ENCODE results near the gene MMP17. TPM values are rescaled to one million over a fixed set of nuclear protein-coding genes. Genes with fewer than 3 reads are reported as not detected.
"Not testable (repeated sequence)": the region's sequence is repeated elsewhere in the genome, so short reads cannot be mapped to it uniquely, and the experiment has no call there.

MMP17 gene
- total RNA-seq, 2 experiments from 2014 or later, result not detected

DNA sequence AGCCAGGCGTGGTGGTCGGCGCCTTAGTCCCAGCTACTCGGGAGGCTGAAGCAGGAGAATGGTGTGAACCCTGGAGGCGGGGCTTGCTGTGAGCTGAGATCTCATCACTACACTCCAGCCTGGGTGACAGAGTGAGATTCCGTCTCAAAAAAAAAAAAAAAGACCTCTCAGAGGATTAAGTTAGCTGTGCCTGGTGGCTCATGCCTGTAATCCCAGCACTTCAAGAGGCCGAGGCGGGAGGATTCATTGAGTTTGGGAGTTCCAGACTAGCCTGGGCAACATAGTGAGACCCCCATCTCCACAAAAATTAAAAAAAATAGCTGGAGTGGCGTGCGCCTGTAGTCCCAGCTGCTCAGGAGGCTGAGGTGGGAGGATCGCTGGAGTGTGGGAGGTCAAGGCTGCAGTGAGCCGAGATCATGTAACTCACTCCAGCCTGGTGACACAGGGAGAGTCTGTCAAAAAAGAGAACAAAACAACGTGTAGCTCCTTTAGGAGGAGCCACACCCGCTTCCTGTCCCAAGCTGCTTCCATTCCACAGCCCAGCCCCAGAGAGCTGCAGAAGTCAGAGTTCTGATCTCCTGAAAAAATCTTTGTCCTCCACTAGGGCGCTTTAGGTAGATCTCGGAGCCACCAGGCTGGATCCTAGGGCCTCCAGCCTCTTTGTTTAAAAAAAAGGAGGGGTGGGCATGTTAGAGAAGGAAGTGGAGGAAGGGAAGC, 54.8 kb downstream of the MMP17 start:
- intact Hi-C loops (cut with DNase I, micrococcal nuclease), result no loop called here
- DNase-seq (no peak), ATAC-seq (no peak)
- CTCF ChIA-PET, result interaction anchor here (0.6 kb wide), 1 partner anchor 759 kb away, joined by 3 read pairs; no protein-coding TSS in a partner anchor
- Mint-ChIP-seq H3K27ac (no peak overlapping the region), H3K27me3 (no peaks in the 10 kb centered on the region), H3K36me3 (ENCODE audit: low read depth) (no peaks in the 10 kb centered on the region), H3K4me1 (no peaks in the 10 kb centered on the region), H3K9me3 (ENCODE audit: low read depth) (peaks cover 6% of the 10 kb centered on the region), H3K4me3 (no peak overlapping the region)
- POLR2A ChIA-PET, result interaction anchor here (0.7 kb wide), 1 partner anchor 9 kb away, joined by 6 read pairs; no protein-coding TSS in a partner anchor

DNA sequence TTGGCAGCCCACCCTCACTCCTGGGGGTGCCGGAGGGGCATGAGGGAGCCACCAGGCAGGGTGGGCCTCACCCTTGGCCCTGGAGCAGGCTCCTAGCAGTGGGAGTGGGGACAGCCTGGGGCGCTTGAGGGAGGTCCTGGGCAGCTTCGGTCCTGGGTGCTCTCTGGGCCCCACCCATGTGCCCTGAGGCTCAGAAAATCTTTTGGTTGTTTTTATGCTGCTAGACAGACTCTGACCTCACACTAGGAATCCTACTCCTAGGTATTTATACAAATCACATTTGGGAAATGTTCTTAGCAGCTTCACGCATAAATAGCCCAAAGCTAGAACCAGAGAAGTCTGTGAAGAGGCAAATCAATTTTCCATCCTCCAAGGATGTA, 55.3 kb downstream of the MMP17 start:
- intact Hi-C loops (cut with DNase I, micrococcal nuclease), result no loop called here
- peaks cover 6% of the 10 kb centered on the region for H3K9me3 Mint-ChIP-seq (ENCODE audit: low read depth)
- POLR2A ChIA-PET, result interaction anchor here (0.7 kb wide), 1 partner anchor 10 kb away, joined by 6 read pairs; no protein-coding TSS in a partner anchor
- ATAC-seq (no peak), DNase-seq (no peak)
- no peak overlapping the region for H3K4me3 Mint-ChIP-seq
- no peaks in the 10 kb centered on the region for H3K4me1 Mint-ChIP-seq
- no peaks in the 10 kb centered on the region for H3K27me3 Mint-ChIP-seq
- no peak overlapping the region for H3K27ac Mint-ChIP-seq
- no peaks in the 10 kb centered on the region for H3K36me3 Mint-ChIP-seq (ENCODE audit: low read depth)
- CTCF ChIA-PET, result no interaction called here

GRCh38 chr12:131885076-131885475, 56.9 kb downstream of the MMP17 start:
- H3K4me1 Mint-ChIP-seq; H3K36me3 Mint-ChIP-seq (ENCODE audit: low read depth); DNase-seq; H3K27ac Mint-ChIP-seq; H3K27me3 Mint-ChIP-seq; ATAC-seq; H3K4me3 Mint-ChIP-seq; CTCF ChIA-PET; H3K9me3 Mint-ChIP-seq (ENCODE audit: low read depth); intact Hi-C loops (cut with DNase I, micrococcal nuclease): not testable (repeated sequence)
- POLR2A ChIA-PET, result interaction anchor here (0.6 kb wide), 1 partner anchor 47 kb away, joined by 3 read pairs; no protein-coding TSS in a partner anchor

DNA sequence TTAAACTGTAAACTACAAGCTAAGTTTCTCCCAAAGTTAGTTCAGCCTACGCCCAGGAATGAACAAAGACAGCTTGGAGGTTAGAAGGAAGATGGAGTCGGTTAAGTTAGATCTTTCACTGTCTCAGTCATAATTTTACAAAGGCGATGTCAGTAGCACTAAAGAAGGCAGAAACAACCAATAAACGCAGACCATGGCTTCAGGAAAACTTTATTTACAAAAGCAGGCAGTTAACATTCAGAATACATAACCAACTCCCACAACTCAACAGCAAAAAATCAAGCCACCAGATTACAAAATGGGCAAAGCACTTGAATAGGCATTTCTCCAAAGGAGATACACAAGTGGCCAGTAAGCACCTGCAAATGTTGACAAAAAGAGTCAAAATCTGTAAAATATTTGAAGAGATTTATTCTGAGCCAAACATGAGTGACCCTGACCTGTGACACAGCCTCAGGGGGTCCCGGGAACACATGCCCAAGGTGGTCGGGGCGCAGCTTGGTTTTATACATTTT, 57.4 kb downstream of the MMP17 start:
- no peaks in the 10 kb centered on the region for H3K4me1 Mint-ChIP-seq
- ChIA-PET CTCF (no interaction called here), POLR2A (no interaction called here)
- ATAC-seq, result no peak
- no peak overlapping the region for H3K27ac Mint-ChIP-seq
- H3K36me3 Mint-ChIP-seq (ENCODE audit: low read depth), result no peaks in the 10 kb centered on the region
- DNase-seq, result no peak
- H3K27me3 Mint-ChIP-seq, result no peaks in the 10 kb centered on the region
- peaks cover 6% of the 10 kb centered on the region for H3K9me3 Mint-ChIP-seq (ENCODE audit: low read depth)
- H3K4me3 Mint-ChIP-seq, result no peak overlapping the region
- intact Hi-C loops (cut with DNase I, micrococcal nuclease), result no loop called here

DNA sequence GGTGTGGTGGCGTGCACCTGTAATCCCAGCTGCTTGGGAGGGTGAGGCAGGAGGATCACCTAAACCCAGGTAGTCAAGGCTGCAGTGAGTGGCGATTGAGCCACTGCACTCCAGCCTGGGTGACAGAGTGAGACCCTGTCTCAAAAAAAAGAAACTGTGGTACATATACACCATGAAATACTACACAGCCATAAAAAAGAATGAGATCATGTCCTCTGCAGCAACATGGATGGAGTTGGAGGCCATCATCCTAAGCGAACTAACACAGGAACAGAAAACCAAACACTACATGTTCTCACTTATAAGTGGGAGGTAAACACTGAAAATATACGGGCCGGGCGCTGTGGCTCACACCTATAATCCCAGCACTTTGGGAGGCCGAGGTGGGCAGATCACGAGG, 63.5 kb downstream of the MMP17 start:
- H3K27ac Mint-ChIP-seq; H3K36me3 Mint-ChIP-seq (ENCODE audit: low read depth); H3K4me1 Mint-ChIP-seq; CTCF ChIA-PET; ATAC-seq; DNase-seq; H3K27me3 Mint-ChIP-seq; H3K9me3 Mint-ChIP-seq (ENCODE audit: low read depth); intact Hi-C loops (cut with DNase I, micrococcal nuclease); POLR2A ChIA-PET; H3K4me3 Mint-ChIP-seq: not testable (repeated sequence)

DNA sequence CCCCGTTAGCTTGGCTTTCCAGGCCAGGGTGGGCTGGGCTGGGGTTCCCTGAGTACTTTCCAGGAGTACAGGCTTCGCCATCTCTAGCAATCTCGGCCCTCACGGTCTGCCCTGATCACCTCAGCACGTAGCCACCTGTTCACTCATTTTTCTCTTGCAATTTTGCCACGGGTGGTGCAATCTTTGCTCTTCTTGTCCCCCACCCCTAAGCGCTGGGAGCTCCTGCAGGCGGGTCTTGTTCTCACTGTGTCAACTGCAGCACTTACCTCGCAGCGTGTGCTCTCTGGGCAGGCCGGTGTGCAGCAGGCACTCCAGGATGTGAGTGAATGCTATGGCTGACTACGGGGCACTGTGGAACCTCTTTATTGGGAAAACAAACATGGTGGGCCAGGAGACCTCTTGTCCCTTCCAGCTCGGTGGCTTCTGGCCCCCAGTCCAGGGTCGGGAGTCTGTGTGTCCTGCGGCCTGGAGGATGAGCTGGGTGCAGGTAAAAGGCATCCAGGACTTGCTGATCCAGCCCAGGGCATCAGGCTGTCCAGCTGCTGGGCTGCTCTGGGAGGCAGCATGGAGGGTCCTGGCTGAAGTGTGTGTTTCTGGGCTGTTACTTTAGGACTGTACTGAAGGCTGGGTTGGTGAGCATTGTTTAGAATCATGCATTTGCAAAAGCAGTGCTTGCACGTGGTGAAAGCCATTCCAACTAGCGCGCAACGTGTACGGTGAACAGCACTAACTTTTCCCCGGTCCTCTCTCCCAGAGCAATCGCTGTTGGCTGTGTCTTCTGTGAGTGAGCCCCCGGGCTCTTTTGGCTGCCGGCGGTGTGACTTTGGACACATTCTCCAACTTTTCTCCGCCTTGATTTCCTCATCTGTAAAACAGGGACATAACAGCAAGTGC, 64.8 kb downstream of the MMP17 start:
- Mint-ChIP-seq H3K27ac (no peak overlapping the region), H3K4me1 (peaks cover 9% of the 10 kb centered on the region), H3K36me3 (ENCODE audit: low read depth) (peaks cover 3% of the 10 kb centered on the region), H3K27me3 (no peaks in the 10 kb centered on the region), H3K4me3 (peak overlapping the region; percentile 40), H3K9me3 (ENCODE audit: low read depth) (no peaks in the 10 kb centered on the region)
- ChIA-PET POLR2A (no interaction called here), CTCF (no interaction called here)
- DNase-seq, result no peak
- no peak for ATAC-seq
- intact Hi-C loops (cut with DNase I, micrococcal nuclease), result no loop called here

DNA sequence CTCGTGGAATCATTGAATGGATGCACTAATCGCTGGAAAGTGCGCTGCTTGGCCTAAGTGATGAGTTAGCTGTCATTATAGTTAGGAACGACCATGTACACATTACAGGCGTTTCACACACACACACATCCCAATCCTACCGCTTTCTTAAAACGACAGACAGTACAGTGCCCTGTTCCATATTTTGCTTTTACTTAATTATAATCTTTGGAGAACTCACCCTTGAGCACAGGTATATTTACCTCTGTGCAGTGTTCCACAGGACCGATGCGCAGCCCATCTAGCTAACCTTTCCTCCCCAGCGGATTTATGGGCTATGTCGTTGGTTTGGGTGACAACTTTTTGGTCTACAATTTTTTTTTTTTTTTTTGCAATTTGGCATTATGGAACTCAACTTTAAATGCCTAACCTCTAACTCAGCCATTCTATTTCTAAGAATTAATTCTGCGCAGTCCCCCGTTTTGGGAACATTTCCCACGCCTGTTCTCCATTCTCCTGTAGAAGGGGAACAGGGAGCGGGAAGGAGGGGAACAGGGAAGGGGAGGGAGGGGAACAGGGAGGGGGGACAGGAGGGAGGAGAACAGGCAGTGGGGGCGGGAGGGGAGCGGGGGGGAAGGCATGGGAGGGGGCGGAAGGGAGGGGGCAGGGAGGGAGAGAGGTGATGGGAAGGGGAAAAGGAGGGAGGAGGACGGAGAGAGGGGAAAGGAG, 65.6 kb downstream of the MMP17 start:
- H3K27ac Mint-ChIP-seq, result no peak overlapping the region
- no peak for DNase-seq
- ChIA-PET POLR2A (no interaction called here), CTCF (no interaction called here)
- no peaks in the 10 kb centered on the region for H3K27me3 Mint-ChIP-seq
- peak overlapping the region; percentile 63 for H3K4me3 Mint-ChIP-seq
- peaks cover 3% of the 10 kb centered on the region for H3K36me3 Mint-ChIP-seq (ENCODE audit: low read depth)
- intact Hi-C loops (cut with DNase I, micrococcal nuclease), result loop anchor here (1.0 to 2.0 kb wide), 8 partner anchors 36 to 1021 kb away; partner anchors contain the start of genes EP400 (in 2 of the 2), PUS1 (in 1 of the 2) and RAN (in 1 of the 2)
- H3K4me1 Mint-ChIP-seq, result peaks cover 12% of the 10 kb centered on the region
- ATAC-seq, result no peak
- no peaks in the 10 kb centered on the region for H3K9me3 Mint-ChIP-seq (ENCODE audit: low read depth)

DNA sequence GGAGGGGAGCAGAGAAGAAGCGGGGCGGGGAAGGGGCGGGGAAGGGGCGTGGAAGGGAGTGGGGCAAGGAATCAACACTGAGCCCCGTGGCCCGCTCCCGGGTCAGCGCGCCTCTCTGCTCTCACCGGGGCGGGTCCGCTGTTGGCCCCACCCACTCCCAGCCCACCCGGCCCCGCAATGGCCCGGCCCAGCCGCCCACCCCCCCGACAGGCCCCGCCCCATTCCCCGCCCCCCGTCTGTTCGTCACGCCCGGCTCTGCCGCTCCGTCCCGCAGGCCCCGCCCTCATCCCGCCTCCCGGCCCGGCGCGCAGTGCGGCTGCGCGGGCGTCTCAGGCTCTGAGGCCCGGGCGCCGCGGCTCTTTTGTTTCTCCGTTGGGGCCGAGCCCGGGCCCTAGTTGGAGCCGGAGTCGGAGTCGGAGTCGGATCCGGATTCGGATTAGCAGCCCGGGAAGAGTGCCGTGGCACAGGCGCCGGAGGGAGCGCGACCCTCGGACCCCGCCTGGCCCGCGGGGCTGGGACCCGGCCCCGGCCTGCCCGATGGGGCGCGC, 66.2 kb downstream of the MMP17 start, which contains the start of gene ULK1:
Gene ULK1 (plus strand): TSS at position 310 of the 548 bp plus-strand sequence. CDS start 380 bp downstream, outside the sequence.
- H3K4me3 Mint-ChIP-seq, result peak within 1 kb of the TSS; percentile 78
- peak within 1 kb of the TSS; percentile 55 for H3K27ac Mint-ChIP-seq
- no peaks in the 10 kb centered on the region for H3K27me3 Mint-ChIP-seq
- no peaks in the 10 kb centered on the region for H3K9me3 Mint-ChIP-seq (ENCODE audit: low read depth)
- CTCF ChIA-PET, result no interaction called here
- H3K36me3 Mint-ChIP-seq (ENCODE audit: low read depth), result peaks cover 3% of the 10 kb centered on the region
- H3K4me1 Mint-ChIP-seq, result peaks cover 12% of the 10 kb centered on the region
- intact Hi-C loops (cut with DNase I, micrococcal nuclease), result loop anchor here (1.0 to 2.0 kb wide), 8 partner anchors 35 to 1022 kb away; partner anchors contain the start of genes EP400 (in 2 of the 2), PUS1 (in 1 of the 2) and RAN (in 1 of the 2)
- DNase-seq (peak; percentile 96), ATAC-seq (peak; percentile 86)
- POLR2A ChIA-PET, result no interaction called here

DNA sequence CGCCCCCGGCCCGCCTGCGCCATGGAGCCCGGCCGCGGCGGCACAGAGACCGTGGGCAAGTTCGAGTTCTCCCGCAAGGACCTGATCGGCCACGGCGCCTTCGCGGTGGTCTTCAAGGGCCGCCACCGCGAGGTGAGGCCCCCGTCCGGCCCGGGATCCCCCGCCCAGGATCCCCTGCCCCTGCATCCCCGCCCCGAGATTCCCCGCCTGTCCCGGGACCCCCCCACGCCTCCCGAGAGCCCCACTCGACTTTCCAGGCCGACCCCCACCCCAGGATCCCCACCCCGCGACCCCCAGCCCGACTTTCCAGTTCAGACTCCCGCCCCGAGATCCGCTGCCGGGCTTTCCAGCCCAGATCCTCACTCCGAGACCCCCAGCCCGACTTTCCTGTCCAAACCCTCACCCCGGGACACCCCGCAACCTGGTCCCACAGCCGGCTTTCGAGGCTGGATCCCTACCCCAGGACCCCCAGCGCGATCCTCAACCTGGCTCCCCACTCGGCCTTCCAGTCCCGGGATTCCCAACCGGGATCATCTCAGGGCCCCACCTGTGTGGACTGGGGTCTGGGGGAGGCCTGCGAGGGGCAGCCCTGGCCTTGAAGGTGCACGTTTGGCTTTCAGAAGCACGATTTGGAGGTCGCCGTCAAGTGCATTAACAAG, 66.9 kb downstream of the MMP17 start:
- Mint-ChIP-seq H3K27me3 (no peaks in the 10 kb centered on the region), H3K36me3 (ENCODE audit: low read depth) (peaks cover 4% of the 10 kb centered on the region), H3K9me3 (ENCODE audit: low read depth) (no peaks in the 10 kb centered on the region), H3K4me3 (peak overlapping the region; percentile 78), H3K4me1 (peaks cover 12% of the 10 kb centered on the region), H3K27ac (peak overlapping the region; percentile 55)
- CTCF ChIA-PET, result no interaction called here
- DNase-seq (no peak), ATAC-seq (no peak)
- POLR2A ChIA-PET, result no interaction called here
- intact Hi-C loops (cut with DNase I, micrococcal nuclease), result loop anchor here (1.0 to 2.0 kb wide), 8 partner anchors 34 to 1023 kb away; partner anchors contain the start of genes EP400 (in 2 of the 2), PUS1 (in 1 of the 2) and RAN (in 1 of the 2)

DNA sequence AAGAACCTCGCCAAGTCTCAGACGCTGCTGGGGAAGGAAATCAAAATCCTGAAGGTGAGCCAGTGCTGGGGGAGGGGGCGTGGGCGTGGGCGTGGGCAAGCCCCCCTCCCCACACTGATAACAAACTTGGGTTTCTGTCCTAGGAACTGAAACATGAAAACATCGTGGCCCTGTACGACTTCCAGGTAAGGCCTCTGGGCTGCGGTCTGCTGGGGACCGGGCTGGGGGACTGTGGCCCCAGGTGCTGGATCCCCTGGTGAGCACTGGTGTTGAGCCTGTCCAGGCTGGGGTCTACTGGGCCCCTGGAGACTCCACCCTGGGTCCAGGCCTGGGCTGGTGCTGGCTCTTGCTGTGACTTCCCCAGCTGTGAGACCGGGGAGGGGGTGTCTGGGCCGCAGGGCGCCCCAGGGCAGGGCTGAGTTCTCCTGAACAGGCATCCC, 67.5 kb downstream of the MMP17 start:
- CTCF ChIA-PET, result no interaction called here
- DNase-seq, result peak; percentile 42

More for the DNA sequence above, 67.5 kb downstream of the MMP17 start:
- Mint-ChIP-seq H3K27ac (peak overlapping the region; percentile 55), H3K4me3 (peak overlapping the region; percentile 78), H3K27me3 (no peaks in the 10 kb centered on the region), H3K36me3 (ENCODE audit: low read depth) (peaks cover 5% of the 10 kb centered on the region), H3K9me3 (ENCODE audit: low read depth) (no peaks in the 10 kb centered on the region), H3K4me1 (peaks cover 12% of the 10 kb centered on the region)
- intact Hi-C loops (cut with DNase I, micrococcal nuclease), result loop anchor here (1.0 to 2.0 kb wide), 3 partner anchors 34 to 249 kb away; partner anchors contain the start of genes DDX51 (in 1 of the 2), NOC4L (in 1 of the 2) and PUS1 (in 1 of the 2)
- ATAC-seq, result no peak
- POLR2A ChIA-PET, result no interaction called here
